PC-9 (cell line): ENCODE measurements around the gene HSBP1. TPM values are rescaled to one million over a fixed set of nuclear protein-coding genes. Genes with fewer than 3 reads are reported as not detected.

Experiments
- BruUV-seq: library from RNA; stranded (reverse); fragments of 400-500 nt; replicated peaks from 2 replicates; lab custom pipeline; 2021; lab: Mats Ljungman, UMichigan
- CTCF ChIA-PET: fragments of 300-600 bp; sonication (Branson Sonifier 250); formaldehyde crosslinking; loops from one replicate; lab custom pipeline; 2022; ENCODE audit warnings: antibody characterized with exemption; lab: Charles Lee
- POLR2A ChIA-PET: fragments of 300-600 bp; sonication (Branson Sonifier 250); formaldehyde crosslinking; loops from one replicate; lab custom pipeline; 2022; ENCODE audit warnings: antibody characterized with exemption; ENCODE audit not compliant: unreplicated experiment; lab: Charles Lee
- DNase-seq, 2 experiments: peaks; one replicate each; pipeline versions ENCODE4 v3.0.0 to v3.0.0-alpha.2; 2015 to 2022; ENCODE audit warnings: mixed read lengths in 1 of 2
- H2AFZ ChIP-seq: fragments of 200-600 bp; sonication (generic); 2 replicates; pipeline ENCODE4 v1.8.1; 2017; ENCODE audit warnings: antibody characterized with exemption
- H3F3A ChIP-seq: fragments of 200-600 bp; sonication (generic); 2 replicates; pipeline ENCODE4 v1.8.1; 2017; ENCODE audit warnings: antibody characterized with exemption, mild to moderate bottlenecking, low read depth; ENCODE audit not compliant: insufficient read depth
- H3K27ac ChIP-seq: fragments of 200-600 bp; sonication (generic); 2 replicates; pipeline ENCODE4 v1.6.1; 2016; ENCODE audit warnings: mixed run types
- H3K27me3 ChIP-seq: fragments of 200-600 bp; sonication (generic); 2 replicates; pipeline ENCODE4 v1.6.1; 2016; ENCODE audit warnings: low read depth, mixed run types; ENCODE audit not compliant: insufficient read depth
- H3K36me3 ChIP-seq: fragments of 200-600 bp; sonication (generic); 2 replicates; pipeline ENCODE4 v1.6.1; 2016; ENCODE audit warnings: low read depth, mixed run types
- H3K4me1 ChIP-seq: fragments of 200-600 bp; sonication (generic); replicated peaks from 2 replicates; pipeline ENCODE4 v1.6.1; 2016; ENCODE audit warnings: mixed run types; ENCODE audit not compliant: insufficient read depth
- H3K4me2 ChIP-seq: fragments of 200-600 bp; sonication (generic); 2 replicates; pipeline ENCODE4 v1.6.1; 2017; ENCODE audit warnings: mixed run types
- H3K4me3 ChIP-seq: fragments of 200-600 bp; sonication (generic); 2 replicates; pipeline ENCODE4 v1.6.1; 2016; ENCODE audit warnings: mixed run types
- H3K79me2 ChIP-seq: fragments of 200-600 bp; sonication (generic); 2 replicates; pipeline ENCODE4 v1.6.1; 2017; ENCODE audit warnings: low read depth, mixed run types
- H3K9me2 ChIP-seq: fragments of 200-600 bp; sonication (generic); 2 replicates; pipeline ENCODE4 v1.8.1; 2017; ENCODE audit warnings: mild to moderate bottlenecking; ENCODE audit not compliant: insufficient read depth
- H3K9me3 ChIP-seq: fragments of 200-600 bp; sonication (generic); 2 replicates; pipeline ENCODE4 v1.8.1; 2016; ENCODE audit warnings: low read depth; ENCODE audit not compliant: insufficient read depth
- H4K20me1 ChIP-seq: fragments of 200-600 bp; sonication (generic); 2 replicates; pipeline ENCODE4 v1.8.1; 2017; ENCODE audit not compliant: insufficient read depth
- EZH2 ChIP-seq: fragments of 200-600 bp; sonication (generic); IDR thresholded peaks from 2 replicates; pipeline ENCODE4 v1.8.0; 2017; ENCODE audit warnings: antibody characterized with exemption, low read depth
- intact Hi-C: fragments of 100-400 bp; cut with micrococcal nuclease; formaldehyde crosslinking; loops from one replicate; pipeline ENCODE4 v1.10.0; 2022; ENCODE audit not compliant: unreplicated experiment
- total RNA-seq: library from RNA; stranded (reverse); gene quantifications from 2 replicates; pipeline ENCODE4 v1.2.3, GENCODE V29; 2021
- TF ChIP-seq, protein P1 (sequence below): fragments of 200-600 bp; sonication (generic); conservative IDR thresholded peaks from 2 replicates; pipeline ENCODE4 v1.6.1; 2017; ENCODE audit warnings: mixed run types, antibody characterized with exemption, mild to moderate bottlenecking, moderate library complexity

Gene HSBP1
- total RNA-seq, 1 experiment from 2014 or later: 130 TPM

DNA sequence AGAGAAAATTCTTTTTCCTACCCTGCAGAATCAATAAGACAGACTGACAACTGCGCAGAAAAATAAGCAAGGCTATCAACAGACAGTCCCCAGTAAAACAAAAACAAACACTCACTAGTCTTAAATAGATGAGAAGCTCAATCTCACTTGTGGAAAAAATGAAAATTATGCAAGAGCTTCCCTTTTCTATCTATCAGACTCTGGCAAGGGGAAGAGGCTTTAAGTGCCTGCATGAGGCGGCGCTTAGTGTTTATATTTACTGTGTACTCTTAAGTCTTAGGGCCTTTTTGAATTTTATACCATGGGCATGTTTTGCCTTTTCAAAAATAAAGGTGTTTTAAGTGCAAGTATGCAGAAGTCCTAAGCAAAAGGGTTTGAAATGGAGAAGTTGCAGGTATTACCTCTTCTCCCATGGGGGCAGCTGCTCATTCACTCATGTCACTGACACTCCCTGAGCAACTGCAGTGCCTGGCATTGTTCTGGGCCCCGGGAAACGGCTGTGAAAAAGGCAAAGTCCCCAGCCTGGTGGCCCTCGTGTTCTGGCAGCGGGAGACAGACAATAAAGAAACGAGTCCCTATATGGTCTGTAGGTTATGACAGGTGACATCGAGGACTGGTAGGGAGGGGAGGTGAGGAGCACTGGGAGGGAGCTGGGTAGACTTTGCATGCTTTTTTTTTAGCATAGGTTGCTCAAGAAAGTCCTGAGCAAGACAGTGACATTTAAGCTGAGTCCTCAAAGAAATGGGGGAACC is 35.2 kb downstream of the HSBP1 start:
- ChIA-PET CTCF (no interaction called here), POLR2A (no interaction called here)
- intact Hi-C loops: no loop called here
- no peaks in the 10 kb centered on the region for H3F3A ChIP-seq
- H3K36me3 ChIP-seq: no peaks in the 10 kb centered on the region
- H2AFZ ChIP-seq: no peak overlapping the region
- H3K4me3 ChIP-seq: no peak overlapping the region
- TF ChIP-seq EZH2: no peak
- TF ChIP-seq, protein P1, sequence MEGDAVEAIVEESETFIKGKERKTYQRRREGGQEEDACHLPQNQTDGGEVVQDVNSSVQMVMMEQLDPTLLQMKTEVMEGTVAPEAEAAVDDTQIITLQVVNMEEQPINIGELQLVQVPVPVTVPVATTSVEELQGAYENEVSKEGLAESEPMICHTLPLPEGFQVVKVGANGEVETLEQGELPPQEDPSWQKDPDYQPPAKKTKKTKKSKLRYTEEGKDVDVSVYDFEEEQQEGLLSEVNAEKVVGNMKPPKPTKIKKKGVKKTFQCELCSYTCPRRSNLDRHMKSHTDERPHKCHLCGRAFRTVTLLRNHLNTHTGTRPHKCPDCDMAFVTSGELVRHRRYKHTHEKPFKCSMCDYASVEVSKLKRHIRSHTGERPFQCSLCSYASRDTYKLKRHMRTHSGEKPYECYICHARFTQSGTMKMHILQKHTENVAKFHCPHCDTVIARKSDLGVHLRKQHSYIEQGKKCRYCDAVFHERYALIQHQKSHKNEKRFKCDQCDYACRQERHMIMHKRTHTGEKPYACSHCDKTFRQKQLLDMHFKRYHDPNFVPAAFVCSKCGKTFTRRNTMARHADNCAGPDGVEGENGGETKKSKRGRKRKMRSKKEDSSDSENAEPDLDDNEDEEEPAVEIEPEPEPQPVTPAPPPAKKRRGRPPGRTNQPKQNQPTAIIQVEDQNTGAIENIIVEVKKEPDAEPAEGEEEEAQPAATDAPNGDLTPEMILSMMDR: no peak
- no peak overlapping the region for H3K27ac ChIP-seq
- no peak overlapping the region for H3K4me2 ChIP-seq
- no peaks in the 10 kb centered on the region; the same call in 1 of the 2 replicates for H3K9me2 ChIP-seq
- H3K4me1 ChIP-seq: no peaks in the 10 kb centered on the region
- H4K20me1 ChIP-seq: no peaks in the 10 kb centered on the region
- DNase-seq: no peak
- no peaks in the 10 kb centered on the region for H3K79me2 ChIP-seq
- peaks cover 96% of the 10 kb centered on the region for H3K27me3 ChIP-seq
- no peaks in the 10 kb centered on the region for H3K9me3 ChIP-seq
- BruUV-seq: no TSS peak

DNA sequence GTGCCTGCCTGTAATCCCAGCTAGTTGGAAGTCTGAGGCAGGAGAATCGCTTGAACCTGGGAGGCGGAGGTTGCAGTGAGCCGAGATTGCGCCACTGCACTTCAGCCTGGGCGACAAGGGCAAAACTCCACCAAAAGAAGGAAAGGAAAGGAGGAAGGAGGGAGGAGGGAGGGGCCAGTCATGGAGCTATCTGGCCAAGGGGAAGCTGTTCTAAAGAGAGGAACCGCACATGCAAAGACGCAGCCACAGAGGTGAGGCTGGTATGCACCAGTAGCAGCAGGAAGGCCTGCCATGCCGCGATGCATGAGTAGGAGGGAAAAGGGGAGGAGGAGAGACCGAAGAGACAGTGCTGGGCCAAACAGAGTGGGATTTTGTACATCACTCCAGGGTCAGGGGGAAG is 35.9 kb downstream of the HSBP1 start:
- H3K79me2 ChIP-seq: no peaks in the 10 kb centered on the region
- intact Hi-C loops: no loop called here
- H3K27me3 ChIP-seq: peaks cover 96% of the 10 kb centered on the region
- POLR2A ChIA-PET: no interaction called here
- no TSS peak for BruUV-seq
- H3K4me1 ChIP-seq: no peaks in the 10 kb centered on the region
- no peak overlapping the region for H3K4me3 ChIP-seq
- H2AFZ ChIP-seq: no peak overlapping the region
- H3F3A ChIP-seq: no peaks in the 10 kb centered on the region
- no peaks in the 10 kb centered on the region for H3K9me3 ChIP-seq
- no peak overlapping the region for H3K4me2 ChIP-seq
- TF ChIP-seq, protein P1: no peak
- no peak for TF ChIP-seq EZH2
- no peaks in the 10 kb centered on the region; the same call in 1 of the 2 replicates for H3K9me2 ChIP-seq
- CTCF ChIA-PET: no interaction called here
- no peak for DNase-seq
- no peak overlapping the region for H3K27ac ChIP-seq
- no peaks in the 10 kb centered on the region for H4K20me1 ChIP-seq
- H3K36me3 ChIP-seq: no peaks in the 10 kb centered on the region

DNA sequence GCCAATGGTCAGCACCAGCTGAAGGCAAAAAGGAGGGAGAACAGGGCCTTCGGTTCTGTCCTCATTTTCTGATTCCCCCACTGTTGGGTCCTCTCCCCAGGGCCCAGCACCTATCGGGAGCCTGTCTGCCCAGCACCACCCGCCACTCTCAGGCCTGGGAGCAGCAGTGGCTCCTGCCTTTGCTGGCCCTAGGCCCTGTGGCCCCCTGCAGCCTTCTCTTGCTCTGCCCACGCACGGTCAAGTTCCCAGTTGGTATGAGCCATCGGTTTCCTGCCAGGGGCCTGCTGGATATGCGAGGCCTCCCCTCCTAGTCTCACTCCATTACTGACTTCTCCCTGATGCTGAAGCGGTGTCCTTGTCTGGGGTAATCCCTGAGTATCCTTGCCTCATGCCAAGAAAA is 37.5 kb downstream of the HSBP1 start:
- BruUV-seq: no TSS peak
- no peak overlapping the region for H3K27ac ChIP-seq
- ChIA-PET POLR2A (interaction anchor here (0.7 kb wide), 1 partner anchor 880 kb away, joined by 5 read pairs; no protein-coding TSS in a partner anchor), CTCF (no interaction called here)
- intact Hi-C loops: no loop called here
- no peaks in the 10 kb centered on the region for H3K36me3 ChIP-seq
- H3K9me3 ChIP-seq: no peaks in the 10 kb centered on the region
- no peaks in the 10 kb centered on the region for H3K4me1 ChIP-seq
- H3K9me2 ChIP-seq: no peaks in the 10 kb centered on the region; the same call in 1 of the 2 replicates
- no peak for TF ChIP-seq EZH2
- TF ChIP-seq, protein P1: no peak
- no peaks in the 10 kb centered on the region for H3K79me2 ChIP-seq
- H3K4me3 ChIP-seq: no peak overlapping the region
- no peak overlapping the region for H2AFZ ChIP-seq
- H3F3A ChIP-seq: no peaks in the 10 kb centered on the region
- H4K20me1 ChIP-seq: no peaks in the 10 kb centered on the region
- no peak for DNase-seq
- peaks cover 96% of the 10 kb centered on the region for H3K27me3 ChIP-seq
- no peak overlapping the region for H3K4me2 ChIP-seq
